Trophoblast cell (in vitro differentiated cells and primary cell): ENCODE measurements around the gene MAP3K20.

Source experiments
- DNase-seq, 2 donors: peaks; one replicate each; pipeline ENCODE4 v3.0.0-alpha.2; 2016
- H2AFZ ChIP-seq: 2 replicates; pipeline ENCODE4 v1.6.1; 2013; ENCODE audit warnings: low read length, moderate library complexity, mild to moderate bottlenecking; ENCODE audit not compliant: insufficient read depth, poor library complexity
- H2AK5ac ChIP-seq: 2 replicates; pipeline ENCODE4 v1.6.1; 2013; ENCODE audit warnings: mild to moderate bottlenecking, low read length
- H2BK120ac ChIP-seq: 2 replicates; pipeline ENCODE4 v1.6.1; 2013; ENCODE audit warnings: low read length, mild to moderate bottlenecking, moderate library complexity; ENCODE audit not compliant: insufficient read depth, poor library complexity
- H2BK12ac ChIP-seq: 2 replicates; pipeline ENCODE4 v1.6.1; 2013; ENCODE audit warnings: mild to moderate bottlenecking, low read length, moderate library complexity
- H2BK5ac ChIP-seq: 2 replicates; pipeline ENCODE4 v1.6.1; 2013; ENCODE audit warnings: low read length, low read depth, moderate library complexity, mild to moderate bottlenecking; ENCODE audit not compliant: poor library complexity
- H3K14ac ChIP-seq: 2 replicates; pipeline ENCODE4 v1.6.1; 2013; ENCODE audit warnings: mild to moderate bottlenecking, low read length
- H3K18ac ChIP-seq: 2 replicates; pipeline ENCODE4 v1.6.1; 2013; ENCODE audit warnings: mild to moderate bottlenecking, low read length
- H3K23ac ChIP-seq: 2 replicates; pipeline ENCODE4 v1.6.1; 2013; ENCODE audit warnings: low read length
- H3K27ac ChIP-seq: 2 replicates; pipeline ENCODE4 v1.5.1; 2013; ENCODE audit warnings: low read depth, mild to moderate bottlenecking, inconsistent platforms, low read length, moderate library complexity
- H3K27me3 ChIP-seq: 2 replicates; pipeline ENCODE4 v1.6.1; 2013; ENCODE audit warnings: inconsistent platforms, mild to moderate bottlenecking, low read length, moderate library complexity; ENCODE audit not compliant: insufficient read depth
- H3K36me3 ChIP-seq, 2 experiments: 1 replicate in 1 of 2; 2 replicates in 1 of 2; pipeline ENCODE4 v1.6.1; 2013; ENCODE audit warnings: low read length in 2 of 2, mild to moderate bottlenecking in 2 of 2, moderate library complexity in 1 of 2; ENCODE audit not compliant: insufficient read depth in 2 of 2, control insufficient read depth in 1 of 2
- H3K4ac ChIP-seq: 2 replicates; pipeline ENCODE4 v1.6.1; 2013; ENCODE audit warnings: low read depth, mild to moderate bottlenecking, low read length, moderate library complexity
- H3K4me1 ChIP-seq, 2 experiments: 1 replicate in 1 of 2; 2 replicates in 1 of 2; pipeline ENCODE4 v1.6.1; 2013; ENCODE audit warnings: low read length in 2 of 2, mild to moderate bottlenecking in 2 of 2, moderate library complexity in 1 of 2; ENCODE audit not compliant: insufficient read depth in 2 of 2, control insufficient read depth in 1 of 2
- H3K4me2 ChIP-seq: 2 replicates; pipeline ENCODE4 v1.6.1; 2013; ENCODE audit warnings: inconsistent platforms, mild to moderate bottlenecking, low read length, moderate library complexity
- H3K4me3 ChIP-seq: 2 replicates; pipeline ENCODE4 v1.5.1; 2013; ENCODE audit warnings: mild to moderate bottlenecking, low read depth, low read length, inconsistent platforms
- H3K79me1 ChIP-seq: one replicate; pipeline ENCODE4 v1.6.1; 2013; ENCODE audit warnings: low read length
- H3K79me2 ChIP-seq: 2 replicates; pipeline ENCODE4 v1.6.1; 2013; ENCODE audit warnings: low read length, mild to moderate bottlenecking; ENCODE audit not compliant: control insufficient read depth, insufficient read depth, poor library complexity
- H3K9ac ChIP-seq: 2 replicates; pipeline ENCODE4 v1.6.1; 2013; ENCODE audit warnings: mild to moderate bottlenecking, low read length
- H3K9me3 ChIP-seq: 2 replicates; pipeline ENCODE4 v1.6.1; 2013; ENCODE audit warnings: low read depth, mild to moderate bottlenecking, control low read depth, inconsistent platforms, low read length; ENCODE audit not compliant: insufficient read depth
- H4K12ac ChIP-seq: 2 replicates; pipeline ENCODE4 v1.6.1; 2013; ENCODE audit warnings: low read depth, mild to moderate bottlenecking, low read length, moderate library complexity
- H4K8ac ChIP-seq: 2 replicates; pipeline ENCODE4 v1.6.1; 2013; ENCODE audit warnings: low read depth, mild to moderate bottlenecking, low read length, moderate library complexity
- H4K91ac ChIP-seq: one replicate; pipeline ENCODE4 v1.6.1; 2013; ENCODE audit warnings: low read depth, mild to moderate bottlenecking, low read length, moderate library complexity
- WGBS: extraction: QIAGEN DNeasy Blood & Tissue Kit; methylation state at CpG from one replicate; pipeline ENCODE4 v1.1.7; 2013; ENCODE audit warnings: missing lambda C conversion rate; ENCODE audit not compliant: insufficient read length, insufficient coverage; ENCODE audit errors: extremely low coverage; 5-methylcytosine and 5-hydroxymethylcytosine counted together

MAP3K20 gene

DNA sequence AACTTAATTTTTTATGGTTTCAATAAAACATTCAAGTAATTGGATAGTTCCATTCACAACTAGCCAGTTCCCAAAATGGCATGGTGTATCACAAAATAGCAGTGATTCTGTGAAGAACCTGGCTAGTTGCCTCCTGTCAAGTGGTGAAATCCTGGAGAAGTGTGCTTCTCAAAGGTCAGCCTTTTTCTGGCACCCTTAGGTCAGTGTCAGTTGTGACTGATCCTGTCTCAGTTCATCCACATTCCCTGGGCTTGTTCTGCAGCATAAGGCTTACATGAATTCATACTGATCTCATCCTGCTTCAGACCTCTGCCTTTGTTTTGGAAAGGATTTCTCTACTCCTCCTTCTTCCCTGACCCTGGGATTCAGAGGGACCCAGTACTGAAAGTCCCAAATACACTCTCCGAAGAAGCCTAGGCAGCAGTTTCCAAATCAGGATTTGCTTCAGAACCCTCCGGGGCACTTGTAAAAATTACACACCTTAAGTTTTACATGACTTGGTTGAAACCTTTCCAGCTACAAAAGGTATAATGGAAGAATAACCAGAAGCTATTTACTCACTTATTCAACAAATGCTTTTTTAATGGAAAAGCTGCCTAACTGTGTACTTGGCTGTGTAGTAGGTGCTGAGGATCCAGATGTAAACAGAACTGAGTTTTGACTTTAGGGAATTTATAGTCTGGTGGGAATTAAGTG, 11.0 kb downstream of the MAP3K20 start:
- no CpG with 5 or more reads among the region's 2 CpGs for WGBS
- no peak overlapping the region for H3K9ac ChIP-seq
- no peaks in the 10 kb centered on the region for H3K79me2 ChIP-seq
- peaks cover 0 to 2% of the 10 kb centered on the region in 2 experiments for H3K4me1 ChIP-seq
- no peak overlapping the region for H4K12ac ChIP-seq
- DNase-seq = no peak
- no peaks in the 10 kb centered on the region for H3K9me3 ChIP-seq
- H4K91ac ChIP-seq = no peak overlapping the region
- H2BK120ac ChIP-seq = no peak overlapping the region
- peaks cover 0 to 3% of the 10 kb centered on the region in 2 experiments for H3K36me3 ChIP-seq
- H3K18ac ChIP-seq = no peak overlapping the region
- no peak overlapping the region for H3K23ac ChIP-seq
- H3K27ac ChIP-seq = no peak overlapping the region
- H3K4me2 ChIP-seq = no peak overlapping the region
- peaks cover 1% of the 10 kb centered on the region for H3K79me1 ChIP-seq
- no peak overlapping the region for H3K4ac ChIP-seq
- no peak overlapping the region for H2BK5ac ChIP-seq
- H2BK12ac ChIP-seq = no peak overlapping the region
- H3K14ac ChIP-seq = no peak overlapping the region
- H2AK5ac ChIP-seq = no peak overlapping the region
- H3K4me3 ChIP-seq = no peak overlapping the region
- no peak overlapping the region for H4K8ac ChIP-seq
- no peaks in the 10 kb centered on the region for H3K27me3 ChIP-seq
- no peak overlapping the region for H2AFZ ChIP-seq

DNA sequence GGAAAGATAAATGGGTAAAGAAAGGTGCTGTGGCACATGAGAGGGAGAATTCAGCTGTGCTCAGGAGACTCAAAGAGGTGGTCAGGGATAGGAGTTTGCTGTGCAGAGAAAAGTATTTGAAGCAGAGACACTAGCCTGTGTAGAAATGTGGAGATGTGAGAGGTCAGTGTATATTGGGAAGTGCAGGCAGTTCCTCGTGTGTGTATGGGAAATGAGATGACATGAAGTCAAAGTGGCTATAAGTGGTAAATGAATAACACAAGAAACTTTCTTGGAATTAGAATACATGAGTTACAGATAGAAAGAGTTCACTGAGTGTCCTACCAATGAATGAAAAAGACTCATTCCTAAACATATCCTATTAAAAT, 11.6 kb downstream of the MAP3K20 start:
- Histone ChIP-seq H3K4me3 (no peak overlapping the region), H2BK5ac (no peak overlapping the region), H3K4me2 (no peak overlapping the region), H3K36me3 (peaks cover 0 to 3% of the 10 kb centered on the region in 2 experiments), H3K18ac (no peak overlapping the region), H2BK12ac (no peak overlapping the region), H3K9ac (no peak overlapping the region), H3K79me1 (peaks cover 1% of the 10 kb centered on the region), H3K9me3 (no peaks in the 10 kb centered on the region), H4K8ac (no peak overlapping the region), H3K27ac (no peak overlapping the region), H2AK5ac (no peak overlapping the region), H4K91ac (no peak overlapping the region), H2AFZ (no peak overlapping the region), H3K79me2 (no peaks in the 10 kb centered on the region), H3K27me3 (no peaks in the 10 kb centered on the region), H3K4ac (no peak overlapping the region), H3K23ac (no peak overlapping the region), H3K14ac (no peak overlapping the region), H3K4me1 (peaks cover 0 to 2% of the 10 kb centered on the region in 2 experiments), H4K12ac (no peak overlapping the region), H2BK120ac (no peak overlapping the region)
- no peak for DNase-seq
- WGBS = no CpG with 5 or more reads among the region's 1 CpG

- H3K4me3 ChIP-seq = no peak overlapping the region
- no peak overlapping the region for H2BK12ac ChIP-seq
- no peak overlapping the region for H3K14ac ChIP-seq
- no peak overlapping the region for H4K12ac ChIP-seq
- H3K9ac ChIP-seq = no peak overlapping the region
- H3K36me3 ChIP-seq = peaks cover 0 to 3% of the 10 kb centered on the region in 2 experiments
- H3K79me2 ChIP-seq = no peaks in the 10 kb centered on the region
- H3K9me3 ChIP-seq = no peaks in the 10 kb centered on the region
- no peak overlapping the region for H3K27ac ChIP-seq
- 100% methylated on average over 1 of the region's 4 CpGs for WGBS
- peaks cover 1% of the 10 kb centered on the region for H3K79me1 ChIP-seq
- no peak overlapping the region for H2AFZ ChIP-seq
- H3K4me2 ChIP-seq = no peak overlapping the region
- H3K4ac ChIP-seq = no peak overlapping the region
- DNase-seq = no peak
- no peak overlapping the region for H2BK120ac ChIP-seq
- no peak overlapping the region for H4K8ac ChIP-seq
- H3K27me3 ChIP-seq = no peaks in the 10 kb centered on the region
- no peak overlapping the region for H3K18ac ChIP-seq
- H3K4me1 ChIP-seq = peaks cover 0 to 2% of the 10 kb centered on the region in 2 experiments
- no peak overlapping the region for H4K91ac ChIP-seq
- H2BK5ac ChIP-seq = no peak overlapping the region
- H2AK5ac ChIP-seq = no peak overlapping the region
- H3K23ac ChIP-seq = no peak overlapping the region
Observed at GRCh38 chr2:173087793-173088496, 12.3 kb downstream of the MAP3K20 start.

DNA sequence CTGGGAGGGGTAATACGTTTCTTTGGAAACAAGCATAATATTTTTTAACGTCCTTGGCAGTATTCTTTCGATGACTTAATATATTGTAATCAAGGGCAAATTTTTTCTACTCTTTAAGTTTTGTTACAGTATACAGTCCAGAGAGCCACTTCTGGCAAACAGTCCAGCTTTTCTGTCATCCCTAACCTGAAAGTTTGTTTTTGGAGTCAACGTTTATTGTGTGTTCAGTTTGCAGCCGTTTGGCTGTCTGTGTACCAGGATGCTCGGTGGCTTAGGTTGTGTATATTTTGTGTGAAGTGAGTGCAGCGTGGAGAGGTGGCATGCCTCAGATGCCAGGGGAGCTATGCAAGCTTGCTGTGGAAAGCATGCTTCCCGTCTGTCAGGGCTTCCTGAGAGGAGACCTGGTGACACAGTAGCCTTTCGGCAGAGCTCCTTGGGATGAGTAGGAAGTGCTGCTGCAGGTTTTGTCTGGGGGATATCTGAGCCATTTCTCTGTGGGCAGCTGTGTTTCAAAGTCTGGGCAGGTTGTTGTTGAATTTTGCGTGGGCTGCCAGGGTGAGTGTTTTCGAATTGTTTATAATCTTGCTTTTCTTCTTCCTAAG, 14.7 kb downstream of the MAP3K20 start:
- no peak overlapping the region for H2AFZ ChIP-seq
- no peak overlapping the region for H2BK12ac ChIP-seq
- H2BK120ac ChIP-seq = no peak overlapping the region
- no peaks in the 10 kb centered on the region for H3K9me3 ChIP-seq
- H2BK5ac ChIP-seq = no peak overlapping the region
- peak in 1 of 2 donors; percentile 30 for DNase-seq
- no peak overlapping the region for H4K12ac ChIP-seq
- H3K23ac ChIP-seq = no peak overlapping the region
- H3K18ac ChIP-seq = no peak overlapping the region
- H3K27me3 ChIP-seq = no peaks in the 10 kb centered on the region
- peaks cover 0 to 2% of the 10 kb centered on the region in 2 experiments for H3K4me1 ChIP-seq
- H4K8ac ChIP-seq = no peak overlapping the region
- H3K27ac ChIP-seq = no peak overlapping the region
- H4K91ac ChIP-seq = no peak overlapping the region
- no peak overlapping the region for H3K4ac ChIP-seq
- peaks cover 0 to 3% of the 10 kb centered on the region in 2 experiments for H3K36me3 ChIP-seq
- H3K9ac ChIP-seq = no peak overlapping the region
- H3K4me2 ChIP-seq = no peak overlapping the region
- peaks cover 1% of the 10 kb centered on the region for H3K79me1 ChIP-seq
- H3K79me2 ChIP-seq = no peaks in the 10 kb centered on the region
- H3K14ac ChIP-seq = no peak overlapping the region
- no peak overlapping the region for H3K4me3 ChIP-seq
- H2AK5ac ChIP-seq = no peak overlapping the region
- WGBS = no CpG with 5 or more reads among the region's 11 CpGs
